Heart left ventricle (tissue), 16 donors: ENCODE measurements around the gene KLHDC8A. TPM values are rescaled to one million over a fixed set of nuclear protein-coding genes. Genes with fewer than 3 reads are reported as not detected.
"Not testable (repeated sequence)": the region's sequence is repeated elsewhere in the genome, so short reads cannot be mapped to it uniquely, and the experiment has no call there.

Experiments used
- ATAC-seq, 4 donors: fragments of 200-7000 bp; cut with Tn5 transposase; one replicate each; pipeline ENCODE4 v1.9.1; 2020 to 2022; ENCODE audit warnings: moderate library complexity in 4 of 4, mild to moderate bottlenecking in 3 of 4, moderate number of reproducible peaks in 1 of 4
- DNase-seq, 5 donors: peaks; one replicate each; pipeline ENCODE4 v3.0.0-alpha.2; 2020
- H3K27ac ChIP-seq, 12 donors: fragments of 200-600 bp; sonication (generic) in 4 of 12; one replicate each; pipeline versions ENCODE4 v1.5.0 to v1.8.0; 2016 to 2022; ENCODE audit warnings: mild to moderate bottlenecking in 2 of 12
- H3K27me3 ChIP-seq, 9 donors: fragments of 200-600 bp; sonication (generic) in 2 of 9; one replicate each; pipeline versions ENCODE4 v1.5.1 to v1.8.0; 2016 to 2022; ENCODE audit warnings: mild to moderate bottlenecking in 3 of 9
- H3K36me3 ChIP-seq, 9 donors: fragments of 200-600 bp; sonication (generic) in 2 of 9; one replicate each; pipeline versions ENCODE4 v1.5.0 to v1.8.0; 2018 to 2022; ENCODE audit warnings: mild to moderate bottlenecking in 2 of 9
- H3K4me1 ChIP-seq, 12 donors: fragments of 200-600 bp; sonication (generic) in 4 of 12; one replicate each; pipeline versions ENCODE4 v1.5.0 to v1.8.0; 2016 to 2022; ENCODE audit warnings: mild to moderate bottlenecking in 3 of 12
- H3K4me3 ChIP-seq, 12 donors: fragments of 200-600 bp; sonication (generic) in 4 of 12; one replicate each; pipeline versions ENCODE4 v1.5.0 to v1.8.0; 2017 to 2022; ENCODE audit warnings: mild to moderate bottlenecking in 9 of 12, moderate library complexity in 4 of 12
- H3K9me3 ChIP-seq, 12 donors: fragments of 200-600 bp; sonication (generic) in 4 of 12; one replicate each; pipeline versions ENCODE4 v1.5.0 to v1.8.0; 2016 to 2022; ENCODE audit warnings: mild to moderate bottlenecking in 1 of 12
- POLR2A ChIP-seq, 2 donors: fragments of 450-650 bp; IDR thresholded peaks; one replicate each; pipeline ENCODE4 v1.6.1; 2017; ENCODE audit warnings: antibody characterized with exemption in 2 of 2, mild to moderate bottlenecking in 2 of 2, moderate library complexity in 2 of 2
- WGBS, 4 donors: extraction: QIAGEN DNeasy Blood & Tissue Kit in 2 of 4; methylation state at CpG; one replicate each; pipeline versions ENCODE4 v1.1.5 to v1.1.7; 2013 to 2018; 5-methylcytosine and 5-hydroxymethylcytosine counted together
- intact Hi-C, 10 donors: fragments of 100-400 bp; cut with DNase I; formaldehyde crosslinking; loops; one replicate each; pipeline versions ENCODE4 v1.11.1 to v1.14.2; 2022
- polyA plus RNA-seq, 2 donors: library from polyadenylated mRNA; stranded (reverse); fragments of 200-250 nt; gene quantifications; one replicate each; pipeline ENCODE4 v1.2.3, GENCODE V29; 2013
- total RNA-seq, 9 donors: library from RNA; depleted of rRNA in 2 of 9; stranded (reverse); fragments of >200 nt in 2 of 9; fragmentation: NEBNext Ultra II Directional in 3 of 9; extraction: Animal tissue kit (Norgen Biotek cat#: 25700) in 3 of 9; gene quantifications; one replicate each; pipeline versions ENCODE4 v1.1.0 to v1.2.4, GENCODE V29; 2016 to 2023
- TF ChIP-seq, protein P1 (sequence below), 12 donors: fragments of 200-600 bp; sonication (generic) in 4 of 12; IDR thresholded peaks; one replicate each; pipeline versions ENCODE4 v1.5.0 to v1.8.0; 2018 to 2022; ENCODE audit warnings: antibody characterized with exemption in 12 of 12, mild to moderate bottlenecking in 5 of 12
- donor health status: ischemic (EF 13 %, LVEDD 7.1; RV severe dilation, severe dysfunction).
- donor health status: healthy with polysubstance abuse.
- donor health status: DM: no; HTN: yes; CAD: no.
- donor health status: DM: no; HTN: no; CAD: no.
- donor health status: ischemic (EF 25% LVEDD 6.9; RV normal size, moderate dysfunction).
- donor health status: ischemic (EF 25% LVEDD 5.7; RV mildly dilated, moderate dysfunction).
- donor health status: healthy.
- donor health status: DM: yes; HTN: yes; CAD: no.
- donor health status: ischemic (EF 35%, LVEDD 5.7; RV mildly dilated, moderate dysfunction).
- donor health status: nonischemic (EF 11% LVEDD 7.7; RV severe dilation, severe dysfunction).
- donor health status: DM: yes; HTN: yes; CAD: no.
- donor health status: PGD.
- donor health status: ischemic (EF 29% LVEDD 5.4; RV normal size, mild dysfunction).
- donor health status: nonischemic (EF 23%, LVEDD 6.1; RV moderate dilation, normal function).

The KLHDC8A gene
- total and polyA plus RNA-seq, 11 donors: 0.14 to 0.30 (median 0.18) TPM; not detected in 8

DNA sequence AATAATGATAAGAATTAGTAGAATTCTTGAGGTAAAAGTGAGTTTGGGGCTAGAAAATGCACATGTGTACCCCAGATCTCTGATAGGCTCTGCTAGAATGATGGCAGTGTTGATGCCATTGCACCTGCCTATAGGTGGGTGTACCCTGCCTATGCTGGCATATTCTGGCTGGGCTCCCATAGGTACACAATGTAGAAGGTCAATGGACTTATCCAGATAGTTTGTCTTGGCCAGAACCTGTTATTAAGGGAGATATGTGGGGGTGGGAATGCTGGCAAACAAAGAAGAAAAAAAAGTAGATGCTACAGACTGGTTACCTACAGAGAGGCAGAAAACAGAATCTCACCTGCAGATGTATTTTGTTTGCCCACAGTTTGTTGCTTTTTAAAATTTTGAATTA lies 14.1 kb upstream of the KLHDC8A start:
- Histone ChIP-seq H3K4me3 (no peak overlapping the region), H3K27ac (no peak overlapping the region), H3K4me1 (peaks cover 0 to 16% (median 0%) of the 10 kb centered on the region in 12 donors), H3K36me3 (no peaks in the 10 kb centered on the region), H3K27me3 (peaks cover 0 to 22% (median 4%) of the 10 kb centered on the region in 9 donors), H3K9me3 (no peaks in the 10 kb centered on the region)
- no peak for DNase-seq
- intact Hi-C loops: no loop called here
- no peak for ATAC-seq
- TF ChIP-seq, protein P1, sequence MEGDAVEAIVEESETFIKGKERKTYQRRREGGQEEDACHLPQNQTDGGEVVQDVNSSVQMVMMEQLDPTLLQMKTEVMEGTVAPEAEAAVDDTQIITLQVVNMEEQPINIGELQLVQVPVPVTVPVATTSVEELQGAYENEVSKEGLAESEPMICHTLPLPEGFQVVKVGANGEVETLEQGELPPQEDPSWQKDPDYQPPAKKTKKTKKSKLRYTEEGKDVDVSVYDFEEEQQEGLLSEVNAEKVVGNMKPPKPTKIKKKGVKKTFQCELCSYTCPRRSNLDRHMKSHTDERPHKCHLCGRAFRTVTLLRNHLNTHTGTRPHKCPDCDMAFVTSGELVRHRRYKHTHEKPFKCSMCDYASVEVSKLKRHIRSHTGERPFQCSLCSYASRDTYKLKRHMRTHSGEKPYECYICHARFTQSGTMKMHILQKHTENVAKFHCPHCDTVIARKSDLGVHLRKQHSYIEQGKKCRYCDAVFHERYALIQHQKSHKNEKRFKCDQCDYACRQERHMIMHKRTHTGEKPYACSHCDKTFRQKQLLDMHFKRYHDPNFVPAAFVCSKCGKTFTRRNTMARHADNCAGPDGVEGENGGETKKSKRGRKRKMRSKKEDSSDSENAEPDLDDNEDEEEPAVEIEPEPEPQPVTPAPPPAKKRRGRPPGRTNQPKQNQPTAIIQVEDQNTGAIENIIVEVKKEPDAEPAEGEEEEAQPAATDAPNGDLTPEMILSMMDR (IDR thresholded peaks at IDR 0.05): no peak
- TF ChIP-seq POLR2A (IDR thresholded peaks at IDR 0.05): no peak

DNA sequence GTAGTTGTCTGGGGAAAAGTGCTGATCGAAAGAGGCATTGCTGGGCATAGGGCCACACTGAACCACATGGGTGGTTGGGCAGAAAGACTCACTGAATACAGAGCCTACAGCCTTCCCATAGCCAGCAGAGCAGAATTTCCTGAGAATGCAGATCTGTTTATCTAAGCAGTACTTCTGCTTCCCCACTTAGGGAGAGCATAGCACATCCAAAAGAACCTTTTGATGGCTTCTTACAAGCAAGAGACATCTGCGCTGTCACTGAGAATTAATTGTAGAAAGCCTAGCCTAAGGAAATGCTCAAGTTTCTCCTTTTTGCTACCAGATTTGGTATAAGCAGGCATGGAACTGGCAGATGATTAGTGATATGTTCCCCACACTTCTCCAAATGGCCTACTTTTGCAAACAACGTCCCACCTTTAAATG lies 13.0 kb upstream of the KLHDC8A start:
- peaks cover 0 to 19% (median 0%) of the 10 kb centered on the region in 12 donors for H3K4me1 ChIP-seq
- H3K27ac ChIP-seq: no peak overlapping the region
- H3K4me3 ChIP-seq: no peak overlapping the region
- H3K9me3 ChIP-seq: no peaks in the 10 kb centered on the region
- TF ChIP-seq POLR2A (IDR thresholded peaks at IDR 0.05): no peak
- TF ChIP-seq, protein P1 (IDR thresholded peaks at IDR 0.05): no peak
- H3K27me3 ChIP-seq: peaks cover 0 to 16% (median 4%) of the 10 kb centered on the region in 9 donors
- intact Hi-C loops: no loop called here
- DNase-seq: no peak
- ATAC-seq: peak in 1 of 4 donors; percentile 24
- no peaks in the 10 kb centered on the region for H3K36me3 ChIP-seq
- WGBS, 4 donors: 67 to 71% (median 69%) methylated on average over 3 of the region's 3 CpGs

DNA sequence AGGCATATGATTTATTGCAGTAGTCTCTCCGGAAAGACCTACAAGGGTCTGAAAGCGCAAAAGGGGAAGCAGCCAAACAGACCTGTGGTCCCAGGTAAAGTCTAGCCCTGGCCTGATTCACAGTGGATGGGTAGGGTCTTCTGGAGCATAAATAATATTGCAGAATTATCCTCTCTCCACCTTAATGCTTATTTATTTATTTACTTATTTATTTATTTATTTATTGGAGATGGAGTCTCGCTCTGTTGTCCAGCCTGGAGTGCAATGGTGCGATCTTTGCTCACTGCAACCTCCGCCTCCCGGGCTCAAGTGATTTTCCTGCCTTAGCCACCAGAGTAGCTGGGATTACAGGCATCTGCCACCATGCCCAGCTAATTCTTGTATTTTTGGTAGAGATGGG lies 11.8 kb upstream of the KLHDC8A start:
- WGBS, 4 donors: 97% methylated on average over 6 of the region's 6 CpGs
- TF ChIP-seq POLR2A (IDR thresholded peaks at IDR 0.05): no peak
- TF ChIP-seq, protein P1 (IDR thresholded peaks at IDR 0.05): no peak
- DNase-seq (no peak), ATAC-seq (no peak)
- H3K9me3 ChIP-seq: no peaks in the 10 kb centered on the region
- no peak overlapping the region for H3K27ac ChIP-seq
- no peak overlapping the region for H3K4me3 ChIP-seq
- no peaks in the 10 kb centered on the region for H3K36me3 ChIP-seq
- intact Hi-C loops: no loop called here
- H3K4me1 ChIP-seq: peaks cover 0 to 14% (median 0%) of the 10 kb centered on the region in 12 donors
- H3K27me3 ChIP-seq: peaks cover 0 to 6% (median under 1%) of the 10 kb centered on the region in 9 donors

DNA sequence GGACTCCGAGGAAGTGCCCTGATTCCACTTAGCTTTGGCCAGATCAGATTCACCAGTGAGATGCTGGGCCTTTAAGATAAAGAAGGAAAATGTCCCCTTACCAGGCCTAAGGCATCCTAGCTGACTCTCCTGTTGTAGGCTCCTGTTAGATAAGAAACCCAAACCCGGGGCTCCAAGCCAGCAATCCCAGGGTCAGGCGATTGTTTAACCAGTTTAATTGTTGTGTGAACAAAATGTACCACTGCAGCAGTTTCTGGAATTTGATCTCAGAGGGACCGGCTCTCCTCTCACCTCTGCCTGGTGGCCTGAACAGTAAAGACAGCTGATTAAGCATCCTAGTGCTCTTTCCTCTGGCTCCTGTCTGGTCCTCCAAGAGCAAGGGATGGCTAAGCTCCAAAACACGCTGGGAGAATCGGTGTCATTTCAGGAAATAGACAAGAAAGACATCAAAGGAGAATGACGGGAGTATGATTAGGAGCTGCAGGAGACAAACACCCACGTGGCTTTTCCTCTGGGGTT lies 9.3 kb upstream of the KLHDC8A start:
- H3K9me3 ChIP-seq: no peaks in the 10 kb centered on the region
- ATAC-seq (no peak), DNase-seq (no peak)
- no peak overlapping the region for H3K27ac ChIP-seq
- intact Hi-C loops: no loop called here
- H3K27me3 ChIP-seq: no peaks in the 10 kb centered on the region
- H3K4me3 ChIP-seq: no peak overlapping the region
- no peak for TF ChIP-seq POLR2A (IDR thresholded peaks at IDR 0.05)
- TF ChIP-seq, protein P1 (IDR thresholded peaks at IDR 0.05): no peak
- WGBS, 4 donors: 32 to 48% (median 38%) methylated on average over 8 of the region's 8 CpGs
- H3K36me3 ChIP-seq: no peaks in the 10 kb centered on the region
- peaks cover 0 to 9% (median 0%) of the 10 kb centered on the region in 12 donors for H3K4me1 ChIP-seq

DNA sequence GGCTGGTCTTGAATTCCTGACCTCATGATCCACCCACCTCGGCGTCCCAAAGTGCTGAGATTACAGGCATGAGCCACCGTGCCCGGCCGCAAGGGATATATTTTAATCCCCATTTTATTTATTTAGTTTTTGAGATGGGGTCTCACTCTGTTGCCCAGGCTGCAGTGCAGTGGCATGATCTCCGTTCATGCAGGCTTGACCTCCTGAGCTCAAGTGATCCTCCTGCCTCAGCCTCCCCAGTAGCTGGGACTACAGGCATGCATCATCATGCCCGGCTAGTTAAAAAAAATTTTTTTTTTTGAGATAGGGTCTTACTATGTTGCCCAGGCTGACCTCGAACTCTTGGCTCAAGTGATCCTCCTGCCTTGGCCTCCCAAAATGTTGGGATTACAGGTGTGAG lies 8.4 kb upstream of the KLHDC8A start:
- WGBS, 4 donors: 82 to 97% (median 86%) methylated on average over 8 of the region's 8 CpGs
- H3K27ac ChIP-seq, H3K36me3 ChIP-seq, H3K9me3 ChIP-seq, H3K27me3 ChIP-seq, ATAC-seq, H3K4me1 ChIP-seq, intact Hi-C loops, H3K4me3 ChIP-seq, DNase-seq: not testable (repeated sequence)
